ENCODE measurements around the gene C19orf25.

Gene C19orf25

DNA sequence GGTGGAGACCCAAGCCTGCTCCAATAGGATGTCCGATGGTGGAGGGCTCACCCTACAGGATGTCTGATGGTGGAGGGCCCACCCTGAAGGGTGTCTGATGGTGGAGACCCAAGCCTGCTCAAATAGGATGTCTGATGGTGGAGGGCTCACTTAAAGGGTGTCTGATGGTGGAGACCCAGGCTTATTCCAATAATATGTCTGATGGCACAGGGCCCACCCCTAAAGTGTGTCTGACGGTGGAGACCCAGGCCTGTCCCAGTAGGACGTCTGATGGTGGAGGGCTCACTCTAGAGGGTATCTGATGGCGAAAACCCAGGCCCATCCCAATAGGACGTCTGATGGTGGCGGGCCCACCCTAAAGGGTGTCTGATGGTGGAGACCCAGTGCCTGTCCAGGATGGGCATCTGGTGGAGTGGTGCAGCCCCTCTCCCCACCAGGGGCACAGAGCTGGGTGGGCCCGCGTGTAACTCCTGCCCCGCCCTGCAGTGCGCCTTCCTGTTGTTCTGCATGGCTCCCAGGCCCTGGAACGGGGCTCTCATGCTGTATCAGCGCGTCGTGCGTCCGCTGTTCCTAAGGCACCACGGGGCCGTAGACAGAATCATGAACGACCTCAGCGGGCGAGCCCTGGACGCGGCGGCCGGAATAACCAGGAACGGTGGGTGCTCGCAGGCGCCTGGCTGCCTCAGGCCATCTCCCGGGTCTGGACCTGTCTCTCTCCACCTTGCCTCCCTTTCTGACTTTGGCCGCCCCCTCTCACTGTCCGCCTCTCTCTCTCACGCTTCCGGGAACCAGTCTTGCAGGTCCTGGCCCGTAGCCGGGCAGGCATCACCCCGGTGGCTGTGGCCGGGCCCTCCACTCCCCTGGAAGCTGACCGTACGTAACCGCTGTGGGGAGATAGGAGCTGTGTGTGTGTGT is 17.0 kb upstream of the C19orf25 start:
- no peak overlapping the region for H3K4me3 ChIP-seq (replicated peaks; ENCODE audit: insufficient read depth, low read length)
- TF ChIP-seq SPI1 (IDR thresholded peaks at IDR 0.05; ENCODE audit: borderline replicate concordance, low read depth) (no peak), CTCF (IDR thresholded peaks at IDR 0.05; ENCODE audit: insufficient read depth, low read length) (no peak), POLR2AphosphoS5 (IDR thresholded peaks at IDR 0.05; ENCODE audit: low read depth) (no peak), GABPA (IDR thresholded peaks at IDR 0.05; ENCODE audit: low read depth) (no peak)
- TF ChIP-seq, protein P1, sequence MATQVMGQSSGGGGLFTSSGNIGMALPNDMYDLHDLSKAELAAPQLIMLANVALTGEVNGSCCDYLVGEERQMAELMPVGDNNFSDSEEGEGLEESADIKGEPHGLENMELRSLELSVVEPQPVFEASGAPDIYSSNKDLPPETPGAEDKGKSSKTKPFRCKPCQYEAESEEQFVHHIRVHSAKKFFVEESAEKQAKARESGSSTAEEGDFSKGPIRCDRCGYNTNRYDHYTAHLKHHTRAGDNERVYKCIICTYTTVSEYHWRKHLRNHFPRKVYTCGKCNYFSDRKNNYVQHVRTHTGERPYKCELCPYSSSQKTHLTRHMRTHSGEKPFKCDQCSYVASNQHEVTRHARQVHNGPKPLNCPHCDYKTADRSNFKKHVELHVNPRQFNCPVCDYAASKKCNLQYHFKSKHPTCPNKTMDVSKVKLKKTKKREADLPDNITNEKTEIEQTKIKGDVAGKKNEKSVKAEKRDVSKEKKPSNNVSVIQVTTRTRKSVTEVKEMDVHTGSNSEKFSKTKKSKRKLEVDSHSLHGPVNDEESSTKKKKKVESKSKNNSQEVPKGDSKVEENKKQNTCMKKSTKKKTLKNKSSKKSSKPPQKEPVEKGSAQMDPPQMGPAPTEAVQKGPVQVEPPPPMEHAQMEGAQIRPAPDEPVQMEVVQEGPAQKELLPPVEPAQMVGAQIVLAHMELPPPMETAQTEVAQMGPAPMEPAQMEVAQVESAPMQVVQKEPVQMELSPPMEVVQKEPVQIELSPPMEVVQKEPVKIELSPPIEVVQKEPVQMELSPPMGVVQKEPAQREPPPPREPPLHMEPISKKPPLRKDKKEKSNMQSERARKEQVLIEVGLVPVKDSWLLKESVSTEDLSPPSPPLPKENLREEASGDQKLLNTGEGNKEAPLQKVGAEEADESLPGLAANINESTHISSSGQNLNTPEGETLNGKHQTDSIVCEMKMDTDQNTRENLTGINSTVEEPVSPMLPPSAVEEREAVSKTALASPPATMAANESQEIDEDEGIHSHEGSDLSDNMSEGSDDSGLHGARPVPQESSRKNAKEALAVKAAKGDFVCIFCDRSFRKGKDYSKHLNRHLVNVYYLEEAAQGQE (IDR thresholded peaks at IDR 0.05; ENCODE audit: insufficient replicate concordance, low read depth) = no peak
- no peak for DNase-seq (ENCODE audit: low read depth in 1 of 2, low spot score in 1 of 2)
- H3K27me3 ChIP-seq (ENCODE audit: insufficient read depth, poor library complexity, severe bottlenecking) = peaks cover 8% of the 10 kb centered on the region
- H3K27ac ChIP-seq (replicated peaks) = no peak overlapping the region

GRCh38 chr19:1495051-1495798 is 16.2 kb upstream of the C19orf25 start:
- Histone ChIP-seq H3K4me3 (replicated peaks; ENCODE audit: insufficient read depth, low read length) (no peak overlapping the region), H3K27me3 (ENCODE audit: insufficient read depth, poor library complexity, severe bottlenecking) (peaks cover 8% of the 10 kb centered on the region), H3K27ac (replicated peaks) (no peak overlapping the region)
- DNase-seq (ENCODE audit: low read depth in 1 of 2, low spot score in 1 of 2) = no peak
- no peak for TF ChIP-seq SPI1 (IDR thresholded peaks at IDR 0.05; ENCODE audit: borderline replicate concordance, low read depth)
- TF ChIP-seq, protein P1 (IDR thresholded peaks at IDR 0.05; ENCODE audit: insufficient replicate concordance, low read depth) = no peak
- no peak for TF ChIP-seq POLR2AphosphoS5 (IDR thresholded peaks at IDR 0.05; ENCODE audit: low read depth)
- TF ChIP-seq CTCF (IDR thresholded peaks at IDR 0.05; ENCODE audit: insufficient read depth, low read length) = no peak
- TF ChIP-seq GABPA (IDR thresholded peaks at IDR 0.05; ENCODE audit: low read depth) = no peak

DNA sequence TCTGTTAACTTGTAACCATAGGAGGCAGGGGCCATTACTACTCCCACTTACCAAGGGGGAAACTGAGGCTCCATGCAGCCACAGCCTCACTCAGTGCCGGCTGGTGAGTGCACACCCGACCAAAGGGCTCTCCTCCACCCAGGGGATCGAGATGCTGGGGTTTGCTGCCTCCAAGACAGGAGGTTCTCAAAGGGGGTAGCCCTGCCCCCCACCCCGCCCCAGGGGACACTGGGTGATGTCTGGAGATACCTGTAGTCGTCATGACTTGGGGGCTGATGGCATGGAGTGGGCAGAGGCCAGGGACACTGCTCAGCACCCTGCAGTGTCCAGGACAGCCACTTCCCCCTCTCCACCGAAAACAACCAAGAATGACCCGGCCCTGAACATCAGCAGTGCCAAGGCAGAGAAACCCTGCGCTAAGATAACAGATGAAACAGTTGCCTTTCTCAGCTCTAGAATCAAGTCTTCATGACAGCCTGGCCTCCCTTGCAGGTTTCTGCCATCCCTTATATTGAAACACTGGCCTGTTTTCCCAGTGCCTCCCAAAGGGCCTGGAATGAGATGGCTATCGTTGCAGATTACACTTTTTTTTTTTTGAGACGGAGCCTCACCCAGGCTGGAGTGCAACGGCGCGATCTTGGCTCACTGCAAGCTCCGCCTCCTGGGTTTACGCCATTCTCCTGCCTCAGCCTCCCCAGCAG is 15.2 kb upstream of the C19orf25 start:
- Histone ChIP-seq H3K27me3 (ENCODE audit: insufficient read depth, poor library complexity, severe bottlenecking) (peaks cover 8% of the 10 kb centered on the region), H3K4me3 (replicated peaks; ENCODE audit: insufficient read depth, low read length) (no peak overlapping the region), H3K27ac (replicated peaks) (no peak overlapping the region)
- DNase-seq (ENCODE audit: low read depth in 1 of 2, low spot score in 1 of 2) = no peak
- no peak for TF ChIP-seq SPI1 (IDR thresholded peaks at IDR 0.05; ENCODE audit: borderline replicate concordance, low read depth)
- TF ChIP-seq, protein P1 (IDR thresholded peaks at IDR 0.05; ENCODE audit: insufficient replicate concordance, low read depth) = no peak
- no peak for TF ChIP-seq POLR2AphosphoS5 (IDR thresholded peaks at IDR 0.05; ENCODE audit: low read depth)
- TF ChIP-seq GABPA (IDR thresholded peaks at IDR 0.05; ENCODE audit: low read depth) = no peak
- no peak for TF ChIP-seq CTCF (IDR thresholded peaks at IDR 0.05; ENCODE audit: insufficient read depth, low read length)
